Stimulated activated CD8-positive, alpha-beta memory T cell treated with anti-CD3 and anti-CD28 coated beads, Interleukin-15, amount 100 ng/mL, for 4 hours (primary cell): ENCODE data around the gene ZNF124.
"Not testable (repeated sequence)": the region's sequence is repeated elsewhere in the genome, so short reads cannot be mapped to it uniquely, and the experiment has no call there.

Experiments
- DNase-seq, 2 donors: peaks; one replicate each; pipeline ENCODE4 v3.0.0-alpha.2; 2020; ENCODE audit warnings: low read depth in 2 of 2

The ZNF124 gene

DNA sequence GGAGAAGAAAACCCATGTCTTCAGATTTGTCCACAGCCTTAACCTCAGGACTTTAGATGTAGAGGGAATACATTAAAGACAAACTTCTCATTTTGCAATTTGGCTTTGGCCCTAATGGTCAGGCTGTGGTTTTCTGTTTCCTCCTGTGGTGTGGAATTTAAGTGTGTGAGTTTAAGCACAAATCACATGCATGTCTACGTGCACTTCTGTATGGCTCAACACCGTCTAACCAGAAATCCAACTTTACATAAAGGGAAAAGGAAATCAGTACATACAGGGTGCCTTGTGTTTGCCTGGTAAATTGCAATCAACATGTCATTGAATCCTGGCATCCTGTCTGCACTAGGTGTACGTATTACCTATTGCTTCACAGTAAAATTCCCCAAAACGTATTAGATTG is 1.2 kb upstream of the ZNF124 start:
- no peak for DNase-seq

- not testable (repeated sequence) for DNase-seq
Measured at GRCh38 chr1:247171443-247171842, 377 bp downstream of the ZNF124 start.

DNA sequence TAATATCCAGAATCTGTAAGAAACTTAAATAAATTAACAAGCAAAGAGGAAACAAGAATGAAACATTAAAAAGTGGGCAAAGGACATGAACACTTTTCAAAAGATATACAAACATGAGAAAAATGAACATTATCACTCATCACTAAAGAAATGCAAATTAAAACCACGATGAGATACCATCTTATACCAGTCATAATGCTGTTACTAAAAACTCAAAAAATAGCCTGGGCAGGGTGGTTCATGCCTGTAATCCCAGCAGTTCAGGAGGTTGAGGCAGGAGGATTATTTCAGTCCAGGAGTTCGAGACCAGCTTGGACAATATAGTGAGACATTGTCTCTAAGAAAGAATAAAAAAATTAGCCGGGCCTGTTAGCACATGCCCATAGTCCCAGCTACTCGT is 6.1 kb downstream of the ZNF124 start:
- DNase-seq, result no peak

DNA sequence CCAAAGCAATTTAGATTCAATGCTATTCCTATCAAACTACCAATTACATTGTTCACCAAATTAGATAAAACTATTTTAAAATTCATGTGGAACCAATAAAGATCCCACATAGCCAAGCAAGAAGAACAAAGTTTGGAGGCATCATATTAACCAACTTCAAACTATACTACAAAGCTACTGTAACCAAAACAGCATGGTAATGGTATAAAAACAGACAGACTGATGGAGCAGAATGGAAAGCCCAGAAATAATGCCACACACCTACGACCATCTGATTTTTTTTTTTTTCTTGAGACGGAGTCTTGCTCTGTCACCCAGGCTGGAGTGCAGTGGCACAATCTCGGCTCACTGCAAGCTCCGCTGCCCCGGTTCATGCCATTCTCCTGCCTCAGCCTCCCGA is 7.1 kb downstream of the ZNF124 start:
- no peak for DNase-seq

DNA sequence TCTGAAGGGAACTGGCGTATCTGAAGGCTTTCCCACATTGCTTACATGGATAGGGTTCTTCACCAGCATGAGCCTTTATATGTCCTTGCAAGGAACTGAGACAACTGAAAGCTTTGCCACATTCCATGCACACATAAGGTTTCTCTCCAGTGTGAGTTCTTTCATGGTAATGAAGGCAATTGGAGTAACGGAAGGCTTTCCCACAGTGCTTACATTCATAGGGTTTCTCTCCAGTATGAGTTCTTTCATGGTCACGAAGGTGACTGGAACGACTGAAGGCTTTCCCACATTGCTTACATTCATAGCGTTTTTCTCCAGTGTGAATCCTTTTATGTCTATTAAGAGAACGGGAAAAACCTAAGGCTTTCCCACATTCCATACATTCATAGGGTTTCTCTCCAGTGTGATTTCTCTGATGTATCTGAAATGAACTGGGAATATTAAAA is 15.0 kb downstream of the ZNF124 start:
- DNase-seq, result no peak

GRCh38 chr1:247147781-247148180 is 24.0 kb downstream of the ZNF124 start:
- no peak for DNase-seq

- DNase-seq, result not testable (repeated sequence)
Measured at GRCh38 chr1:247147120-247147519, 24.7 kb downstream of the ZNF124 start.

DNA sequence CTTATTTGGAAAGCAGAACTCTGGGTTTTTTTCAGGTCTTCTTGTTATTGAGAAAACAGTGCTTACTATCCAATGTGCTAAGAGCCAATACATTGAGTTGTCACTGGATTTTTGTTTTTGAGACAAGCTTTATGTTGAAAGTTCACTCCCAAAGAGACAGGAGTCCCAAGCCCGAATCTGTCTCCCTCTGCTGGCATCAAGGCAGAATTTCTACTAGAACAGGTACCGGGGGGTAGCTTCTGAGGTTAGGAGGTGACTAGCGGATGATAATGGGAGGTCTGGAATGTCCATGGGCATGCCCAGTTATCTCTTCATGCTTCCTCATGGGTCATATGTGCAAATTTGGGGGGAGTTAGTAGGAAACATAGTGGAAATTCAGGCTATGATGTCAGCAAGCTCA is 25.1 kb downstream of the ZNF124 start:
- DNase-seq, result no peak

- no peak for DNase-seq
Measured at GRCh38 chr1:247145279-247145678, 26.5 kb downstream of the ZNF124 start.

- not testable (repeated sequence) for DNase-seq
Measured at GRCh38 chr1:247139557-247139956, 32.3 kb downstream of the ZNF124 start.

- no peak for DNase-seq
Measured at GRCh38 chr1:247131236-247131635, 40.6 kb downstream of the ZNF124 start.

- DNase-seq, result not testable (repeated sequence)
Measured at GRCh38 chr1:247127519-247128282, 44.1 kb downstream of the ZNF124 start.

- DNase-seq, result not testable (repeated sequence)
Measured at GRCh38 chr1:247126601-247127000, 45.2 kb downstream of the ZNF124 start.

GRCh38 chr1:247126166-247126565 is 45.7 kb downstream of the ZNF124 start:
- not testable (repeated sequence) for DNase-seq

- DNase-seq, result no peak
Measured at GRCh38 chr1:247121382-247121781, 50.4 kb downstream of the ZNF124 start.

DNA sequence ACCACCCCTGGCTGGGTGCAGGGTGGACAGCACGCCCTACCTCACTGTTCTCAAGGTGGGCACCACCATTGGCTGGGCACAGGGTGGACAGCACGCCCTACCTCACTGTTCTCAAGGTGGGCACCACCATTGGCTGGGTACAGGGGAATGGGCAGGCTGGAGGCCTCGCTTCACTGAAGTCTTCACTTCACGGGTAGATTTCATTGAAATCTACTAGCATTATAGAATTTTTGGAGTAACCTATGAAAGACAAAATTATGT is 51.5 kb downstream of the ZNF124 start:
- DNase-seq, result not testable (repeated sequence)

DNA sequence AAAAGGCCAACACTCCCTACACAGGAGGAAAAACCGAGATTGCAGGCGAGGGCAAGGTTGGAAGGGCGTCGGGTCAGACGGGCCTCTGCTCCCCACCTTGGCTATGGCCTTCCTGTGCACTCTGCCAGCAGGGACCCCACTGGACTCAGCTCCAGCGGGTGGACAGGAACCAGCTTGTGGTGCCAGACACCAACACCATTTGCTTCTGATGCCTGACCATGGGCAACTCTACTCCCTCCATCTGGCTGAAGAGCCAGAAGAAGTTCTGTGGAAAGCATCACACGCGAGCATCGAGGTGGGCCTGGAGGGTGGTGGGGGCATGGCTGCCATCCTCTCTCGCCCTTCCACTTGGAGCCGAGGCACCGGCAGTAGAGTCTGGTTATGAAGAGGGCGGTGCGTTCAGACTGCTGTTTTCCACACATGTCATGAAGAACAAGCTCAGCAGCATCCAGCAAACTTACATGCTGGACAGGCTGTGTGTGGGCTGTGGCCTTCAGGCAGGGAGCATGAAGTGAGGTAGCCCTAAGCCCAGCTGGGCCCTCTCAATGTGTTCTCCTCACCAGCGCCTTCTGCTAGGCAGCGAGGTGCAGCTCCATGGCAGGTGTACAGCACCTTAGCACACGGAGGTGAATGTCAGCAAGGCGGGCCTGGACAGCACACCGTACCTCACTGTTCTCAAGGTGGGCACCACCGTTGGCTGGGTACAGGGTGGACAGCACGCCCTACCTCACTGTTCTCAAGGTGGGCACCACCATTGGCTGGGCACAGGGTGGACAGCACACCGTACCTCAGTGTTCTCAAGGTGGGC is 52.0 kb downstream of the ZNF124 start:
- no peak for DNase-seq

DNA sequence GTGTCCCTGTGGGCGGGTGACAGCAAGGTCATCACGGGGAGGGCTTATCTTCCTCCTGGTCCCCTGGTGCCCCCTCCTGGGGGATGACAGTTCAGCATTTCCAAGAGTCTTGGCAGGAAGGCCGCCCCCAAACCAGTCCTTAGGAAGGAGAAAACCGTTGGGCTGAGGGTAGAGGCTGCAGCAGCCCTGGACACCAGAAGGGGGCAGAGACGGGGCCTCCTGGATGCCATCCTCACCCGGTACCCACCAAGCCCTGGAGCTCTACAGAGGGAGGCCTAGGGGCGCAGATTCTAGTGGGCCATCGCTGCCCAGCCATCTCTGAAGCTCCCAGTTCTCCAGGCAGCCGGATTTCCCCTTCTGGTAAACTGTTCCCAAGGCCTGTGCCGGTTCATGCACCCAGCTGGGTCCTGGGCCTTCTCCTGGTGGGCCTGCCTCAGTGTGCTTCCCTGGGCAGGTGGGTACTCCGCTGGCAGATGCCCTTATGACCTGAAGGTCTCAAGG is 52.8 kb downstream of the ZNF124 start:
- no peak for DNase-seq

DNA sequence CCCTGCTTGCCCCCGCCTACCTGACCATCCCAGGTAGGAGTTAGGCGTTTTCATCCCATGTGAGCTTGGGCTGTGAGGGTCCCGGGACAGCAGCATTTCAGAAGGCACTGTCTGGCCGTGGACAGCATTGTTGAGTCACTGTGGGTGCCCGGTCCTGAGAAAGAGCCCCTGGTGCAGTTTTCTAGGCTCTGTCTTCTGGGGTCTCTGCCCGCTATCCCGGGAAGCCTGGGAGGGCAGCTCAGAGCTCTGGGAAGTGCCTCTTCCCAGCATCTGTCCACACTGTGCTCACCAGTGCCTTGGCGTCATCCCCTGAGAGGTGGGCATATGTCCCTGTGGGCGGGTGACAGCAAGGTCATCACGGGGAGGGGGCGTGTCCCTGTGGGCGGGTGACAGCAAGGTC is 56.3 kb downstream of the ZNF124 start:
- no peak for DNase-seq

- DNase-seq, result no peak
Measured at GRCh38 chr1:247115141-247115510, 56.7 kb downstream of the ZNF124 start.

DNA sequence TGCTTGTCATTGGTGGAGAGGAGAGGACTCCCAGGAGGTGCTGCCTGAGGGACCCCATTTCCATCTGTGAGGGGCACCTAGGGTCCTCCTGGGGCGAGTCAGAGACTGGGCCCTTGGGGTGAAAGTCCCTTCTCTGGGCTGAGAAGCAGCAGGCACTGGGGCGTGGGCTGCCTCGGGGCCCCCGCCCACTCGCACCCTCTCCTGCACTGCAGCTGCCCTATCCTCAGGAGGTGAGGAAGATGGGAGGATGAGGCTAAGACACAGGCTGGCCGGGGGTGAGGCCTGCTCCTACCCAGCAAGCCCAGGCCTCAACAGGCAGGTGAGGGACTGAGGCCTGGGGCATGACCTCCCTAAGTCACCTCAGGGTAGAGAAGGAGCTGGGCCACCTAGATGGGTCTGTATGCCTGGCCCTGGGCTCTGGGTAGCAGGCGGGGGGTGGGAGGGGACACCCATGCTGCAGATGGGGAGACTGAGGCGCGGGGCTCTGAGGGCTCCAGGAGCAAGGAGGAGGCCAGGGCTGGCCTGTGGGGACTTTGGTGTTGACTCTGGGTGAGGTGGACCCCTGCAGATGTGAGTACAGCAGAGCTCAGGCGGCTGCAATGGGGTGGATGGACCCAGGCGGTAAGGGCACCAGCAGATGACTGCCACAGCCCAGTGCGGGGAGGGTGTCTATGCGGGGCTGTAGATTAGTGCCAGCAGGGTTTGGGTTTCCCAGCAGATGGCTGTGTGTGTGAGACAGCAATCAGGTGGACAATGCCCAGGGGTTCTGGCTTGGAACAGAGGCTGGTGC is 57.3 kb downstream of the ZNF124 start:
- no peak for DNase-seq

GRCh38 chr1:247113733-247114271 is 58.0 kb downstream of the ZNF124 start:
- DNase-seq, result no peak
